HCT116 (cell line): ENCODE measurements around the gene CALU. TPM values are rescaled to one million over a fixed set of nuclear protein-coding genes. Genes with fewer than 3 reads are reported as not detected.

Experiments used
- ATAC-seq: fragments of 200-7000 bp; cut with Tn5 transposase; 2 replicates; pipeline ENCODE4 v1.9.1; 2020; ENCODE audit warnings: mild to moderate bottlenecking, moderate library complexity
- BruUV-seq: library from RNA; stranded (reverse); fragments of 400-500 nt; replicated peaks from 2 replicates; lab custom pipeline; 2021; lab: Mats Ljungman, UMichigan
- CTCF ChIA-PET: fragments of 300-600 bp; sonication (Branson Sonifier 250); formaldehyde crosslinking; loops from one replicate; lab custom pipeline; 2021; ENCODE audit warnings: antibody characterized with exemption; lab: Charles Lee
- POLR2A ChIA-PET: fragments of 300-600, 350-600 bp; sonication (Branson Sonifier 250); formaldehyde crosslinking; loops from one replicate; lab custom pipeline; 2021; ENCODE audit warnings: antibody characterized with exemption; lab: Charles Lee
- RAD21 ChIA-PET, 2 experiments: fragments of 300-600 bp; sonication (Branson Sonifier 250); formaldehyde crosslinking; loops; one replicate each; lab custom pipeline; 2023; ENCODE audit warnings: low total read pairs in 2 of 2; ENCODE audit not compliant: uncharacterized antibody in 2 of 2, unreplicated experiment in 2 of 2, low non-redundant PET in 1 of 2; lab: Charles Lee
- DNase-seq: peaks from one replicate; pipeline ENCODE4 v3.0.0-alpha.2; 2010; ENCODE audit warnings: low read depth, low spot score
- H2AFZ ChIP-seq: fragments of 200-600 bp; shearing (Covaris generic), sonication (generic); 2 replicates; pipeline ENCODE4 v1.6.1; 2017; ENCODE audit warnings: low read depth, mixed run types, mixed read lengths, antibody characterized with exemption, low read length; ENCODE audit not compliant: poor library complexity, severe bottlenecking
- H3K27ac ChIP-seq: 2 replicates; pipeline ENCODE4 v1.5.1; 2012; ENCODE audit warnings: low read depth, low read length
- H3K27me3 ChIP-seq: fragments of 200-600 bp; sonication (generic); 2 replicates; pipeline ENCODE4 v1.6.1; 2016; ENCODE audit warnings: mixed run types, low read length, mixed read lengths; ENCODE audit not compliant: insufficient read depth
- H3K36me3 ChIP-seq, 2 experiments: fragments of 200-500 bp in 1 of 2; fragments of 200-600 bp in 1 of 2; sonication (Bioruptor generic) in 1 of 2; sonication (generic) in 1 of 2; 2 replicates each; pipeline versions ENCODE4 v1.5.1 to v1.6.1; 2014 to 2016; ENCODE audit warnings: low read length in 2 of 2, inconsistent platforms in 1 of 2, mixed read lengths in 1 of 2, mixed run types in 1 of 2; ENCODE audit not compliant: insufficient read depth in 2 of 2, control insufficient read depth in 1 of 2
- H3K4me1 ChIP-seq, 2 experiments: fragments of 200-600 bp in 1 of 2; sonication (generic) in 1 of 2; 2 replicates each; pipeline versions ENCODE4 v1.5.1 to v1.6.1; 2012 to 2017; ENCODE audit warnings: low read length in 2 of 2, inconsistent platforms in 1 of 2, mild to moderate bottlenecking in 1 of 2, mixed read lengths in 1 of 2, mixed run types in 1 of 2, moderate library complexity in 1 of 2; ENCODE audit not compliant: insufficient read depth in 2 of 2, control insufficient read depth in 1 of 2
- H3K4me2 ChIP-seq: fragments of 200-600 bp; sonication (generic); 2 replicates; pipeline ENCODE4 v1.6.1; 2017; ENCODE audit warnings: mixed run types, low read length, mixed read lengths
- H3K4me3 ChIP-seq, 2 experiments: fragments of 200-600 bp in 1 of 2; sonication (generic) in 1 of 2; replicated peaks in 1 of 2; 2 replicates each; pipeline ENCODE4 v1.5.1; 2011 to 2016; ENCODE audit warnings: low read length in 2 of 2, control low read depth in 1 of 2, low read depth in 1 of 2, mild to moderate bottlenecking in 1 of 2, mixed read lengths in 1 of 2, mixed run types in 1 of 2
- H3K79me2 ChIP-seq: fragments of 200-600 bp; sonication (generic); 2 replicates; pipeline ENCODE4 v1.6.1; 2017; ENCODE audit warnings: mild to moderate bottlenecking, mixed run types, low read length, moderate library complexity, mixed read lengths; ENCODE audit not compliant: insufficient read depth
- H3K9ac ChIP-seq: fragments of 200-600 bp; sonication (generic); 2 replicates; pipeline ENCODE4 v1.6.1; 2016; ENCODE audit warnings: low read length, mixed read lengths
- H3K9me2 ChIP-seq: fragments of 200-600 bp; sonication (generic), shearing (Covaris generic); 2 replicates; pipeline ENCODE4 v1.6.1; 2017; ENCODE audit warnings: mixed run types, mild to moderate bottlenecking, moderate library complexity; ENCODE audit not compliant: insufficient read depth
- H3K9me3 ChIP-seq, 2 experiments: fragments of 200-500 bp in 1 of 2; fragments of 200-600 bp in 1 of 2; sonication (Bioruptor generic) in 1 of 2; sonication (generic) in 1 of 2; 2 replicates each; pipeline ENCODE4 v1.6.1; 2014 to 2017; ENCODE audit warnings: low read length in 2 of 2, mixed read lengths in 2 of 2, inconsistent platforms in 1 of 2, low read depth in 1 of 2, mild to moderate bottlenecking in 1 of 2, mixed run types in 1 of 2, moderate library complexity in 1 of 2; ENCODE audit not compliant: control insufficient read depth in 1 of 2, insufficient read depth in 1 of 2
- H4K20me1 ChIP-seq: fragments of 200-600 bp; sonication (generic), shearing (Covaris generic); 2 replicates; pipeline ENCODE4 v1.6.1; 2017; ENCODE audit warnings: mixed run types, mild to moderate bottlenecking, moderate library complexity; ENCODE audit not compliant: insufficient read depth
- ATF3 ChIP-seq: IDR thresholded peaks from 2 replicates; pipeline ENCODE4 v1.6.1; 2012
- CBX3 ChIP-seq: IDR thresholded peaks from 2 replicates; pipeline ENCODE4 v1.6.1; 2012; ENCODE audit warnings: low read depth
- CEBPB ChIP-seq: IDR thresholded peaks from 2 replicates; pipeline ENCODE4 v1.6.1; 2012; ENCODE audit warnings: low read depth
- CTCF ChIP-seq, 3 experiments: fragments of 200-600 bp in 1 of 3; sonication (generic) in 1 of 3; IDR thresholded peaks in 2 of 3; conservative IDR thresholded peaks in 1 of 3; 2 replicates each; pipeline ENCODE4 v1.5.1; 2012 to 2017; ENCODE audit warnings: low read depth in 2 of 3, low read length in 2 of 3, antibody characterized with exemption in 1 of 3, borderline replicate concordance in 1 of 3, control low read depth in 1 of 3, mild to moderate bottlenecking in 1 of 3, mixed read lengths in 1 of 3, mixed run types in 1 of 3, moderate library complexity in 1 of 3; ENCODE audit not compliant: insufficient read depth in 1 of 3
- EGR1 ChIP-seq: IDR thresholded peaks from 2 replicates; pipeline ENCODE4 v1.6.1; 2012; ENCODE audit warnings: low read depth
- EZH2 ChIP-seq: fragments of 200-600 bp; sonication (generic); IDR thresholded peaks from 2 replicates; pipeline ENCODE4 v1.6.1; 2017; ENCODE audit warnings: antibody characterized with exemption, mixed run types
- EZH2phosphoT487 ChIP-seq: fragments of 200-600 bp; IDR thresholded peaks from 2 replicates; pipeline ENCODE4 v1.6.1; 2018; ENCODE audit warnings: antibody characterized with exemption, borderline replicate concordance
- FOSL1 ChIP-seq: IDR thresholded peaks from 2 replicates; pipeline ENCODE4 v1.6.1; 2012; ENCODE audit warnings: low read depth
- JUND ChIP-seq: IDR thresholded peaks from 2 replicates; pipeline ENCODE4 v1.6.1; 2012
- MAX ChIP-seq: IDR thresholded peaks from 2 replicates; pipeline ENCODE4 v1.6.1; 2012
- POLR2A ChIP-seq: IDR thresholded peaks from 2 replicates; pipeline ENCODE4 v1.7.0; 2011; ENCODE audit warnings: borderline replicate concordance; ENCODE audit not compliant: insufficient read depth, insufficient read length; ENCODE audit errors: extremely low read depth
- POLR2AphosphoS5 ChIP-seq: IDR thresholded peaks from 2 replicates; pipeline ENCODE4 v1.6.1; 2011; ENCODE audit warnings: mild to moderate bottlenecking, low read depth, low read length, moderate library complexity
- RAD21 ChIP-seq: IDR thresholded peaks from 2 replicates; pipeline ENCODE4 v1.6.1; 2012; ENCODE audit warnings: low read depth, mild to moderate bottlenecking
- REST ChIP-seq: IDR thresholded peaks from 2 replicates; pipeline ENCODE4 v1.6.1; 2012; ENCODE audit warnings: low read depth
- SIN3A ChIP-seq: IDR thresholded peaks from 2 replicates; pipeline ENCODE4 v1.6.1; 2012; ENCODE audit warnings: low read depth
- SP1 ChIP-seq: IDR thresholded peaks from 2 replicates; pipeline ENCODE4 v1.6.1; 2012; ENCODE audit warnings: low read depth
- SRF ChIP-seq: IDR thresholded peaks from 2 replicates; pipeline ENCODE4 v1.6.1; 2012; ENCODE audit warnings: low read depth
- YY1 ChIP-seq: IDR thresholded peaks from 2 replicates; pipeline ENCODE4 v1.6.1; 2011; ENCODE audit warnings: low read length, low read depth, moderate library complexity, mild to moderate bottlenecking; ENCODE audit not compliant: insufficient replicate concordance; ENCODE audit errors: extremely low read depth
- ZFX ChIP-seq: fragments of 450-650 bp; IDR thresholded peaks from 2 replicates; pipeline ENCODE4 v1.6.1; 2017
- ZNF274 ChIP-seq: fragments of 200-500 bp; sonication (Bioruptor generic); IDR thresholded peaks from 2 replicates; pipeline ENCODE4 v1.6.1; 2014; ENCODE audit warnings: mild to moderate bottlenecking, low read depth, low read length, inconsistent platforms
- intact Hi-C: fragments of 100-400 bp; cut with micrococcal nuclease; formaldehyde crosslinking; loops from 2 replicates; pipeline ENCODE4 v1.10.0; 2022
- total RNA-seq: library from RNA; stranded (reverse); gene quantifications from one replicate; pipeline ENCODE4 v1.2.1, GENCODE V29; 2021; ENCODE audit not compliant: unreplicated experiment

The CALU gene
- total RNA-seq, 1 experiment from 2014 or later = 106 TPM

GRCh38 chr7:128799451-128799850 is 60.3 kb downstream of the CALU start:
- TF ChIP-seq EGR1 (no peak), ZFX (no peak), SP1 (no peak), ZNF274 (no peak), CBX3 (no peak), EZH2phosphoT487 (no peak), ATF3 (no peak), CEBPB (no peak), YY1 (no peak), POLR2AphosphoS5 (no peak), JUND (no peak), POLR2A (no peak), REST (no peak), MAX (no peak), SRF (no peak), SIN3A (no peak), FOSL1 (no peak), CTCF (IDR thresholded peaks at IDR 0.05 in 2 of 3, conservative IDR thresholded peaks at IDR 0.05 in 1 of 3; ENCODE audit: borderline replicate concordance in 1 of 3, insufficient read depth in 1 of 3, low read depth in 2 of 3, low read length in 2 of 3) (no peak), RAD21 (no peak), EZH2 (no peak)
- H3K27me3 ChIP-seq = no peaks in the 10 kb centered on the region
- intact Hi-C loops = no loop called here
- POLR2A ChIA-PET = no interaction called here
- H4K20me1 ChIP-seq = no peaks in the 10 kb centered on the region
- ATAC-seq (no peak), DNase-seq (no peak)
- H3K9me2 ChIP-seq = no peaks in the 10 kb centered on the region
- no peaks in the 10 kb centered on the region for H3K79me2 ChIP-seq
- H3K4me3 ChIP-seq = no peak overlapping the region
- CTCF ChIA-PET = no interaction called here
- no peak overlapping the region for H3K27ac ChIP-seq
- RAD21 ChIA-PET = no interaction called here
- no TSS peak for BruUV-seq
- H3K9ac ChIP-seq = no peak overlapping the region
- no peaks in the 10 kb centered on the region for H3K4me1 ChIP-seq
- no peak overlapping the region for H3K4me2 ChIP-seq
- no peak overlapping the region for H2AFZ ChIP-seq
- H3K9me3 ChIP-seq = no peaks in the 10 kb centered on the region
- H3K36me3 ChIP-seq = no peaks in the 10 kb centered on the region
